ENCODE data around the gene IKBKE.
A peak's percentile ranks its signal among the peaks of the same experiment; 100 is the strongest.

- peak; percentile 97 for TF ChIP-seq CTCF (conservative IDR thresholded peaks at IDR 0.05)
- TF ChIP-seq ZFX (IDR thresholded peaks at IDR 0.05) = no peak
Observed at GRCh38 chr1:206544562-206545257, 74.4 kb downstream of the IKBKE start.
